ENCODE results near the gene AGBL1.

The AGBL1 gene

GRCh38 chr15:86894269-86894668 is 814.6 kb downstream of the AGBL1 start:
- no peak for DNase-seq

- DNase-seq = no peak
Observed at GRCh38 chr15:86903642-86904421, 824.2 kb downstream of the AGBL1 start.

- DNase-seq = no peak
Observed at GRCh38 chr15:86905625-86906256, 826.1 kb downstream of the AGBL1 start.

GRCh38 chr15:86906376-86906775 is 826.7 kb downstream of the AGBL1 start:
- DNase-seq = no peak

GRCh38 chr15:86911022-86911421 is 831.4 kb downstream of the AGBL1 start:
- DNase-seq = no peak

- DNase-seq = no peak
Observed at GRCh38 chr15:86912661-86913060, 833.0 kb downstream of the AGBL1 start.

GRCh38 chr15:86915811-86916331 is 836.2 kb downstream of the AGBL1 start:
- no peak for DNase-seq

GRCh38 chr15:86916671-86917360 is 837.1 kb downstream of the AGBL1 start:
- no peak for DNase-seq

- DNase-seq = no peak
Observed at GRCh38 chr15:86917361-86917671, 837.6 kb downstream of the AGBL1 start.

- DNase-seq = no peak
Observed at GRCh38 chr15:86919581-86919980, 839.9 kb downstream of the AGBL1 start.

GRCh38 chr15:86929461-86929860 is 849.8 kb downstream of the AGBL1 start:
- no peak for DNase-seq

- no peak for DNase-seq
Observed at GRCh38 chr15:86932456-86932855, 852.8 kb downstream of the AGBL1 start.

GRCh38 chr15:86935841-86936240 is 856.2 kb downstream of the AGBL1 start:
- DNase-seq = no peak

GRCh38 chr15:86942285-86942684 is 862.6 kb downstream of the AGBL1 start:
- no peak for DNase-seq

GRCh38 chr15:86948719-86949118 is 869.0 kb downstream of the AGBL1 start:
- DNase-seq = no peak

- no peak for DNase-seq
Observed at GRCh38 chr15:86959254-86959653, 879.6 kb downstream of the AGBL1 start.

GRCh38 chr15:86961669-86962068 is 882.0 kb downstream of the AGBL1 start:
- DNase-seq = no peak

- no peak for DNase-seq
Observed at GRCh38 chr15:86964271-86964670, 884.6 kb downstream of the AGBL1 start.

- DNase-seq = no peak
Observed at GRCh38 chr15:86968244-86968643, 888.6 kb downstream of the AGBL1 start.

GRCh38 chr15:86969364-86969763 is 889.7 kb downstream of the AGBL1 start:
- DNase-seq = no peak

GRCh38 chr15:86973284-86973844 is 893.7 kb downstream of the AGBL1 start:
- DNase-seq = no peak

GRCh38 chr15:86988033-86988432 is 908.4 kb downstream of the AGBL1 start:
- DNase-seq = no peak

- DNase-seq = no peak
Observed at GRCh38 chr15:87021751-87022150, 942.1 kb downstream of the AGBL1 start.

All from NCI-H1092 treated with DMSO at 0.1 percent for 48 hours (cell line).